ENCODE results near the gene EDA2R. TPM values are rescaled to one million over a fixed set of nuclear protein-coding genes. Genes with fewer than 3 reads are reported as not detected.

Gene EDA2R
- total and polyA plus RNA-seq, 4 donors, result 0.23 to 1.9 (median 0.39) TPM

Small RNA genes within 50 kb of the gene (small RNA-seq; reads per million reads assigned to genes)
- not detected for gene RNU6-394P (ENCODE audit: low replicate concordance)
